B cell (primary cell): ENCODE measurements around the gene SPRY4. TPM values are rescaled to one million over a fixed set of nuclear protein-coding genes. Genes with fewer than 3 reads are reported as not detected.

Experiments used
- ATAC-seq: fragments of 200-7000 bp; cut with Tn5 transposase; one replicate; pipeline ENCODE4 v1.10.0; 2021; ENCODE audit warnings: low read depth, mild to moderate bottlenecking, moderate number of reproducible peaks, moderate library complexity
- CTCF ChIA-PET: fragments of 350-600 bp; sonication (Branson Sonifier 250); formaldehyde crosslinking; loops from one replicate; lab custom pipeline; 2021; ENCODE audit warnings: antibody characterized with exemption, inconsistent platforms; lab: Charles Lee
- POLR2A ChIA-PET: fragments of 350-600 bp; sonication (Branson Sonifier 250); formaldehyde crosslinking; loops from one replicate; lab custom pipeline; 2021; ENCODE audit warnings: antibody characterized with exemption; lab: Charles Lee
- DNase-seq: peaks from one replicate; pipeline ENCODE4 v3.0.0; 2013
- H2AFZ ChIP-seq: 2 replicates; pipeline ENCODE4 v1.6.1; 2012; ENCODE audit warnings: mild to moderate bottlenecking, low read depth, low read length; ENCODE audit not compliant: insufficient read depth, poor library complexity, severe bottlenecking
- H3K27ac ChIP-seq, 2 donors: 1 replicate in 1 of 2; 2 replicates in 1 of 2; pipeline ENCODE4 v1.5.1; 2012 to 2013; ENCODE audit warnings: low read length in 2 of 2, mild to moderate bottlenecking in 2 of 2, moderate library complexity in 1 of 2
- H3K27me3 ChIP-seq, 4 experiments: fragments of 200-600 bp in 1 of 4; sonication (generic) in 1 of 4; replicated peaks in 1 of 4; 1 replicate in 2 of 4; 2 replicates in 2 of 4; pipeline versions ENCODE4 v1.6.1 to v1.7.0; 2013 to 2016; ENCODE audit warnings: low read length in 3 of 4, mild to moderate bottlenecking in 2 of 4, mixed read lengths in 1 of 4, moderate library complexity in 1 of 4; ENCODE audit not compliant: insufficient read depth in 4 of 4, control insufficient read depth in 3 of 4; ENCODE audit errors: control extremely low read depth in 1 of 4
- H3K36me3 ChIP-seq, 2 experiments: replicated peaks in 1 of 2; 1 replicate in 1 of 2; 2 replicates in 1 of 2; pipeline versions ENCODE4 v1.6.1 to v1.7.1; 2013; ENCODE audit warnings: low read length in 1 of 2; ENCODE audit not compliant: insufficient read depth in 2 of 2, control insufficient read depth in 1 of 2; ENCODE audit errors: control extremely low read depth in 1 of 2, extremely low read depth in 1 of 2
- H3K4me1 ChIP-seq, 2 donors: fragments of 200-600 bp in 1 of 2; sonication (generic) in 1 of 2; 1 replicate in 1 of 2; 2 replicates in 1 of 2; pipeline versions ENCODE4 v1.5.1 to v1.6.1; 2013 to 2017; ENCODE audit warnings: low read length in 2 of 2; ENCODE audit not compliant: control insufficient read depth in 2 of 2, insufficient read depth in 2 of 2
- H3K4me2 ChIP-seq: replicated peaks from 2 replicates; pipeline ENCODE3; 2012; ENCODE audit warnings: mild to moderate bottlenecking, low read depth, low read length; ENCODE audit not compliant: poor library complexity, severe bottlenecking
- H3K4me3 ChIP-seq, 5 experiments: fragments of 200-600 bp in 1 of 5; sonication (generic) in 1 of 5; 1 replicate in 3 of 5; 2 replicates in 2 of 5; pipeline versions ENCODE4 v1.5.1 to v1.7.0; 2011 to 2016; ENCODE audit warnings: low read length in 4 of 5, mild to moderate bottlenecking in 4 of 5, low read depth in 2 of 5, control low read depth in 1 of 5, moderate library complexity in 1 of 5; ENCODE audit not compliant: insufficient read depth in 1 of 5; ENCODE audit errors: control extremely low read depth in 1 of 5, extremely low read depth in 1 of 5
- H3K79me2 ChIP-seq: fragments of 200-600 bp; sonication (generic); one replicate; pipeline ENCODE4 v1.6.0; 2016; ENCODE audit warnings: low read length; ENCODE audit not compliant: control insufficient read depth, insufficient read depth
- H3K9ac ChIP-seq: fragments of 200-600 bp; sonication (generic); 2 replicates; pipeline ENCODE4 v1.6.1; 2017; ENCODE audit warnings: mild to moderate bottlenecking, low read length, moderate library complexity
- H3K9me3 ChIP-seq, 3 donors: one replicate each; pipeline versions ENCODE4 v1.6.1 to v1.7.1; 2013; ENCODE audit warnings: low read length in 2 of 3; ENCODE audit not compliant: control insufficient read depth in 2 of 3, insufficient read depth in 1 of 3; ENCODE audit errors: control extremely low read depth in 1 of 3
- H4K20me1 ChIP-seq: 2 replicates; pipeline ENCODE4 v1.6.0; 2012; ENCODE audit warnings: mild to moderate bottlenecking, low read length; ENCODE audit not compliant: insufficient read depth, control insufficient read depth, poor library complexity, severe bottlenecking
- H3K27ac Mint-ChIP-seq: one replicate; pipeline ENCODE4 v1.8.0; 2021; ENCODE audit warnings: mixed read lengths
- H3K27me3 Mint-ChIP-seq: one replicate; pipeline ENCODE4 v1.8.0; 2021; ENCODE audit warnings: mixed read lengths
- H3K4me1 Mint-ChIP-seq: one replicate; pipeline ENCODE4 v1.8.0; 2021; ENCODE audit warnings: mixed read lengths
- H3K4me3 Mint-ChIP-seq: one replicate; pipeline ENCODE4 v1.8.0; 2021; ENCODE audit warnings: mixed read lengths
- H3K9me3 Mint-ChIP-seq: one replicate; pipeline ENCODE4 v1.8.0; 2022; ENCODE audit warnings: mixed read lengths; ENCODE audit not compliant: insufficient read depth
- EZH2 ChIP-seq: IDR thresholded peaks from 2 replicates; pipeline ENCODE4 v1.6.1; 2012; ENCODE audit warnings: borderline replicate concordance, low read depth, mild to moderate bottlenecking, moderate library complexity, low read length; ENCODE audit not compliant: insufficient read depth, poor library complexity, severe bottlenecking
- WGBS: methylation state at CpG from one replicate; pipeline ENCODE4 v1.1.5; 2013; ENCODE audit warnings: missing lambda C conversion rate; ENCODE audit not compliant: insufficient coverage; 5-methylcytosine and 5-hydroxymethylcytosine counted together
- intact Hi-C: fragments of 100-400 bp; cut with micrococcal nuclease; formaldehyde crosslinking; loops from one replicate; pipeline ENCODE4 v1.10.0; 2022
- polyA plus RNA-seq: library from polyadenylated mRNA; depleted of rRNA; stranded (reverse); fragments of >200 nt; gene quantifications from 2 replicates; pipeline ENCODE4 v1.2.3, GENCODE V29; 2012
- total RNA-seq, 2 donors: library from RNA; stranded (reverse); fragments of 120-200 nt in 1 of 2; gene quantifications; 1 replicate in 1 of 2; 2 replicates in 1 of 2; pipeline versions ENCODE4 v1.2.3 to v1.2.4, GENCODE V29; 2013 to 2022
- TF ChIP-seq, protein P1 (sequence below): fragments of 200-600 bp; IDR thresholded peaks from one replicate; pipeline ENCODE4 v1.8.0; 2022; ENCODE audit warnings: antibody characterized with exemption, mild to moderate bottlenecking

Gene SPRY4
- total and polyA plus RNA-seq, 2 donors (not counting 1 experiment from before 2014, with no cell fraction given) = 0.06 TPM; not detected in 1

DNA sequence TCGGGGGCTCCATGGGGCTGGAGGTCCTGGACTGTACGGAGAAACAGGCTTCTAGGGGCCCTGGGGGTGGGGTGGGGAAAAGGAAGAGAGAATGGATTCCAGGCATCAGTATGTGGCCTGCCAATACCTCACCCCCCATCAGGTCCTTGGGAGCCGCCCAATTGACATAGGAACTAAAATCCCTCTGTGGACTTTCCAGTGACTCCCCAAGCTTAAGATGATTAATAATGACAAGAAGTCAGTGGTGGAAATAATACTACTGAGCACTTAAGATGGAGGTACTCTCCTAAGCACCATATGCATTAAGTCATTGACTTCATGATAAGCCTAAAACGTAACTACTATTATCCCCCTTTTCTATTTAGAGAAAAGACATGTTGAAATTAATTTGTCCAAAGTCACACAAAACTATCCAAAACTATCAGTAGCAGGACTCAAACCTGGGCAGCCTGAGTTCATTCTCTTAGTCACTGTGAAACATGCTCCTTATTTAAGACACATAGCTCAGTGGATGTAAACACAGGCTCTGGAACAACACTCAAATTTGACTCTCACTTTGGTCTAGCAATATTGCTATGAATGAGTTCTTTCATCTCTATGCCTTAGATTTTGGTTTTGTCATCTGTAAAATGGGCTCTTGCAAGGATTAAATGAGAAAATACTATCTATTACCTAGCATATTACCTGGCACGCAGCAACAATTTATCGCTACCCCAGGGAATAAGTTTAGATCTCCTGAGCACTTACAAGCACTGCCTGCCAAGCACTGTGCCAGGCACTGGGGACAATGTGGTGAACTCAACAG, 9.5 kb downstream of the SPRY4 start:
- Histone ChIP-seq H3K4me1 (peaks cover 21 to 43% of the 10 kb centered on the region in 2 donors), H3K27ac (no peak overlapping the region), H2AFZ (no peak overlapping the region), H4K20me1 (no peaks in the 10 kb centered on the region), H3K9ac (no peak overlapping the region), H3K4me2 (peak overlapping the region; percentile 51), H3K36me3 (no peaks in the 10 kb centered on the region), H3K4me3 (no peak overlapping the region), H3K27me3 (peaks cover 0 to 28% (median under 1%) of the 10 kb centered on the region in 4 experiments), H3K79me2 (no peaks in the 10 kb centered on the region), H3K9me3 (no peaks in the 10 kb centered on the region)
- H3K4me3 Mint-ChIP-seq = no peak overlapping the region
- ATAC-seq (no peak), DNase-seq (no peak)
- H3K9me3 Mint-ChIP-seq = no peaks in the 10 kb centered on the region
- no peak overlapping the region for H3K27ac Mint-ChIP-seq
- ChIA-PET POLR2A (no interaction called here), CTCF (interaction anchor here (0.9 kb wide), 1 partner anchor 434 kb away, joined by 3 read pairs; no protein-coding TSS in a partner anchor)
- intact Hi-C loops = no loop called here
- WGBS = 100% methylated on average over 3 of the region's 6 CpGs
- no peak for TF ChIP-seq EZH2
- TF ChIP-seq, protein P1, sequence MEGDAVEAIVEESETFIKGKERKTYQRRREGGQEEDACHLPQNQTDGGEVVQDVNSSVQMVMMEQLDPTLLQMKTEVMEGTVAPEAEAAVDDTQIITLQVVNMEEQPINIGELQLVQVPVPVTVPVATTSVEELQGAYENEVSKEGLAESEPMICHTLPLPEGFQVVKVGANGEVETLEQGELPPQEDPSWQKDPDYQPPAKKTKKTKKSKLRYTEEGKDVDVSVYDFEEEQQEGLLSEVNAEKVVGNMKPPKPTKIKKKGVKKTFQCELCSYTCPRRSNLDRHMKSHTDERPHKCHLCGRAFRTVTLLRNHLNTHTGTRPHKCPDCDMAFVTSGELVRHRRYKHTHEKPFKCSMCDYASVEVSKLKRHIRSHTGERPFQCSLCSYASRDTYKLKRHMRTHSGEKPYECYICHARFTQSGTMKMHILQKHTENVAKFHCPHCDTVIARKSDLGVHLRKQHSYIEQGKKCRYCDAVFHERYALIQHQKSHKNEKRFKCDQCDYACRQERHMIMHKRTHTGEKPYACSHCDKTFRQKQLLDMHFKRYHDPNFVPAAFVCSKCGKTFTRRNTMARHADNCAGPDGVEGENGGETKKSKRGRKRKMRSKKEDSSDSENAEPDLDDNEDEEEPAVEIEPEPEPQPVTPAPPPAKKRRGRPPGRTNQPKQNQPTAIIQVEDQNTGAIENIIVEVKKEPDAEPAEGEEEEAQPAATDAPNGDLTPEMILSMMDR = no peak
- peaks cover 29% of the 10 kb centered on the region for H3K4me1 Mint-ChIP-seq
- peaks cover 34% of the 10 kb centered on the region for H3K27me3 Mint-ChIP-seq

DNA sequence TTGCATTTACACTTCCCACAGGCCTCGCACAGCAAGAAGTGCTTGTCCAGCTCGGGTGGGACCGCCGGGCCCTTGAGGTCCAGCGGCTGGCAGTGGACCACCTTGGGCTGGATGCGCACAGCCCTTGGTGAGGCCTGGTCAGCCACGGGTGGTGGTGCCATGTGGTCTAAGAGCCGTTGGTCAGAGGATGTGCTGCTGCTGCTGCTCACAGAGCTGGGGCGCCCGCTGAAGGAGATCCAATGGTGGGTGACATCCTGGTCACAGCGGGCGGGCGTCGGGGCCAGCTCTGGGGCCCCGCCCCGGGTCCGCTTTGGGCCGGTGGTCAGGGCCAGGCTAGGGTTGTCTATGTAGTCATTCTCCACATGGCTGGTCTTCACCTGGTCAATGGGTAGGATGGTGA, 10.2 kb downstream of the SPRY4 start:
- TF ChIP-seq, protein P1 = no peak
- TF ChIP-seq EZH2 = no peak
- no peak for ATAC-seq
- H3K4me1 ChIP-seq = peaks cover 21 to 39% of the 10 kb centered on the region in 2 donors

More for the DNA sequence above, 10.2 kb downstream of the SPRY4 start:
- Histone ChIP-seq H3K4me2 (peak overlapping the region; percentile 39), H3K27ac (no peak overlapping the region), H3K27me3 (peaks cover 0 to 23% (median 0%) of the 10 kb centered on the region in 4 experiments), H3K79me2 (no peaks in the 10 kb centered on the region), H3K9me3 (no peaks in the 10 kb centered on the region), H3K9ac (no peak overlapping the region), H3K36me3 (no peaks in the 10 kb centered on the region), H2AFZ (no peak overlapping the region), H3K4me3 (no peak overlapping the region), H4K20me1 (no peaks in the 10 kb centered on the region)
- ChIA-PET CTCF (no interaction called here), POLR2A (no interaction called here)
- intact Hi-C loops = no loop called here
- Mint-ChIP-seq H3K27ac (no peak overlapping the region), H3K9me3 (no peaks in the 10 kb centered on the region), H3K4me1 (peaks cover 26% of the 10 kb centered on the region), H3K4me3 (no peak overlapping the region), H3K27me3 (peaks cover 31% of the 10 kb centered on the region)
- WGBS = 94% methylated on average over 18 of the region's 18 CpGs
- no peak for DNase-seq
